Smooth muscle cell (in vitro differentiated cells): ENCODE results near the gene ATG5. TPM values are rescaled to one million over a fixed set of nuclear protein-coding genes. Genes with fewer than 3 reads are reported as not detected.

Experiments used
- DNase-seq: peaks from one replicate; lab custom pipeline; 2025; ENCODE audit not compliant: unreplicated experiment; lab: John Stamatoyannopoulos, UW
- H2AFZ ChIP-seq: fragments of 200-600 bp; sonication (generic); 2 replicates; pipeline ENCODE4 v1.6.0; 2016; ENCODE audit warnings: antibody characterized with exemption, low read depth, mild to moderate bottlenecking
- H3F3A ChIP-seq: fragments of 200-600 bp; sonication (generic); 2 replicates; pipeline ENCODE4 v1.6.0; 2017; ENCODE audit warnings: antibody characterized with exemption, low read depth
- H3K27ac ChIP-seq: fragments of 200-600 bp; sonication (generic); 2 replicates; pipeline ENCODE4 v1.5.1; 2016; ENCODE audit warnings: low read depth, mild to moderate bottlenecking
- H3K27me3 ChIP-seq: fragments of 200-600 bp; sonication (generic); 2 replicates; pipeline ENCODE4 v1.6.1; 2016; ENCODE audit warnings: low read depth, mild to moderate bottlenecking
- H3K36me3 ChIP-seq: fragments of 200-600 bp; sonication (generic); 2 replicates; pipeline ENCODE4 v1.5.1; 2016; ENCODE audit warnings: low read depth
- H3K4me1 ChIP-seq: fragments of 200-600 bp; sonication (generic); 2 replicates; pipeline ENCODE4 v1.5.1; 2016; ENCODE audit warnings: low read depth
- H3K4me2 ChIP-seq: fragments of 200-600 bp; sonication (generic); 2 replicates; pipeline ENCODE4 v1.6.0; 2016; ENCODE audit warnings: mild to moderate bottlenecking
- H3K4me3 ChIP-seq: fragments of 200-600 bp; sonication (generic); 2 replicates; pipeline ENCODE4 v1.5.1; 2016; ENCODE audit warnings: mild to moderate bottlenecking
- H3K79me2 ChIP-seq: fragments of 200-600 bp; sonication (generic); 2 replicates; pipeline ENCODE4 v1.6.0; 2016; ENCODE audit warnings: low read depth, mild to moderate bottlenecking
- H3K9ac ChIP-seq: fragments of 200-600 bp; sonication (generic); 2 replicates; pipeline ENCODE4 v1.6.0; 2016; ENCODE audit warnings: low read depth
- H3K9me3 ChIP-seq: fragments of 200-600 bp; sonication (generic); replicated peaks from 2 replicates; pipeline ENCODE4 v1.5.1; 2016; ENCODE audit warnings: low read depth
- H4K20me1 ChIP-seq: fragments of 200-600 bp; sonication (generic); 2 replicates; pipeline ENCODE4 v1.6.0; 2016; ENCODE audit warnings: low read depth
- WGBS: methylation state at CpG from one replicate; pipeline ENCODE4 v1.1.7; 2016; ENCODE audit warnings: low lambda C conversion rate; 5-methylcytosine and 5-hydroxymethylcytosine counted together
- polyA plus RNA-seq: library from polyadenylated mRNA; unstranded; fragments of >200 nt; fragmentation: Nextera tagmentation; extraction: Ambion mirVana; gene quantifications from 2 replicates; pipeline ENCODE4 v1.2.1, GENCODE V29; 2016
- total RNA-seq: library from RNA; depleted of rRNA; stranded (reverse); fragments of >200 nt; gene quantifications from 2 replicates; pipeline ENCODE4 v1.2.3, GENCODE V29; 2014
- TF ChIP-seq, protein P1 (sequence below): fragments of 200-600 bp; sonication (generic); IDR thresholded peaks from 2 replicates; pipeline ENCODE4 v1.5.1; 2017; ENCODE audit warnings: borderline replicate concordance, mild to moderate bottlenecking, antibody characterized with exemption; ENCODE audit not compliant: insufficient read depth, poor library complexity, severe bottlenecking

Gene ATG5
- total and polyA plus RNA-seq, 2 experiments from 2014 or later, result 33.7 to 34.4 TPM

DNA sequence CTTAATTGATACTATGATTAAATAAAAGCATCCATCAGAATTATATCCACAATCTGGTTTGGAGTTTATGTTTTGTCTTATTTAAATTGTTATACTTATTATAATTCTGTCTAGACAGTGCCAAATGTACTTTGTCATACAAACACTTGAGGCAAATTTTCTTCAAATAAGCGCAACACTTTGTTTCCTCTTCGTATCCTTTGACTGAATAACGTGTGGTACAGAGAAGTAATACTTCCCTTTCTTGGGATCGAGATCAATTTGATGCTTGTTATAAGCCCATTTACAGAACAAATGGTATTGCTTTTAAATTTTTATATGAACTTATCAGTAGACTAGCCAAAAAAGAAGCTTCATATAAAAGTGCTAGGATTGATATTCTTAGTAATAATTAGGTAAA, 111.0 kb downstream of the ATG5 start:
- Histone ChIP-seq H3K4me3 (no peak overlapping the region), H4K20me1 (peaks cover 9% of the 10 kb centered on the region), H3K4me2 (no peak overlapping the region), H3K4me1 (peaks cover 3% of the 10 kb centered on the region), H3F3A (no peaks in the 10 kb centered on the region), H3K27ac (no peak overlapping the region), H3K9ac (no peak overlapping the region), H2AFZ (no peak overlapping the region), H3K36me3 (no peaks in the 10 kb centered on the region), H3K79me2 (peaks cover 14% of the 10 kb centered on the region), H3K9me3 (no peaks in the 10 kb centered on the region), H3K27me3 (no peaks in the 10 kb centered on the region)
- 96% methylated on average over 4 of the region's 4 CpGs for WGBS
- DNase-seq, result no peak
- TF ChIP-seq, protein P1, sequence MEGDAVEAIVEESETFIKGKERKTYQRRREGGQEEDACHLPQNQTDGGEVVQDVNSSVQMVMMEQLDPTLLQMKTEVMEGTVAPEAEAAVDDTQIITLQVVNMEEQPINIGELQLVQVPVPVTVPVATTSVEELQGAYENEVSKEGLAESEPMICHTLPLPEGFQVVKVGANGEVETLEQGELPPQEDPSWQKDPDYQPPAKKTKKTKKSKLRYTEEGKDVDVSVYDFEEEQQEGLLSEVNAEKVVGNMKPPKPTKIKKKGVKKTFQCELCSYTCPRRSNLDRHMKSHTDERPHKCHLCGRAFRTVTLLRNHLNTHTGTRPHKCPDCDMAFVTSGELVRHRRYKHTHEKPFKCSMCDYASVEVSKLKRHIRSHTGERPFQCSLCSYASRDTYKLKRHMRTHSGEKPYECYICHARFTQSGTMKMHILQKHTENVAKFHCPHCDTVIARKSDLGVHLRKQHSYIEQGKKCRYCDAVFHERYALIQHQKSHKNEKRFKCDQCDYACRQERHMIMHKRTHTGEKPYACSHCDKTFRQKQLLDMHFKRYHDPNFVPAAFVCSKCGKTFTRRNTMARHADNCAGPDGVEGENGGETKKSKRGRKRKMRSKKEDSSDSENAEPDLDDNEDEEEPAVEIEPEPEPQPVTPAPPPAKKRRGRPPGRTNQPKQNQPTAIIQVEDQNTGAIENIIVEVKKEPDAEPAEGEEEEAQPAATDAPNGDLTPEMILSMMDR, result no peak

DNA sequence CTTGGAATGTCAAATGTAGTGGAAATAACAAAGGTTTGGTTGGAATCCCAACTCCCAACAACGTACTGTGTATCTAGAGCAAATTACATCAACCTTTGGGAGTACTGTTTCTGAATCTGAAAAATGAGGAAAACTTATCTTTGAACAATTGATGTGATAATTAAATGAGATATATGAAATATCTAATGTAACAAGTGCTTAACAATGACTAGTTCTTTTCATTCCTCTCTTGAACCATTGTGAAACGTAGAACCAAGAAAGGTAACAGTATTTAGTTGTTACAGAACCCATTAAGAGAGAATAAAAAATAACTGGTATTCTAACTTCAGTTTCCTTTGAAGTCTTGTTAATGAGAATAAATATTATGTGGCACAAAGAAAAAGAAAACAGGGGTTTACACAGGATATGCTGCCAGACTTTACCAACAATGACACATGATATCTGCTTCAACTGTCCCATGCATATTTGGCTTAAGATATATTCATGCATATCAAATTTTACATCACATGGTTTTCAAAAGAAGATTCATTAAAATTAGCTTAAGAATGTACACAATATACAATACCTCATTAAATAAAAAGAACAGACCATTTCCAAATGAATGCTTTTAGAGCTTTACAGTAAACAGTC, 111.8 kb downstream of the ATG5 start:
- H3F3A ChIP-seq, result no peaks in the 10 kb centered on the region
- H3K36me3 ChIP-seq, result no peaks in the 10 kb centered on the region
- peaks cover 9% of the 10 kb centered on the region for H4K20me1 ChIP-seq
- WGBS, result 91% methylated on average over 2 of the region's 2 CpGs
- peaks cover 14% of the 10 kb centered on the region for H3K79me2 ChIP-seq
- no peak for DNase-seq
- H3K9me3 ChIP-seq, result no peaks in the 10 kb centered on the region
- no peak overlapping the region for H3K4me3 ChIP-seq
- no peak overlapping the region for H3K4me2 ChIP-seq
- H2AFZ ChIP-seq, result no peak overlapping the region
- TF ChIP-seq, protein P1, result no peak
- H3K27ac ChIP-seq, result no peak overlapping the region
- no peak overlapping the region for H3K9ac ChIP-seq
- no peaks in the 10 kb centered on the region for H3K27me3 ChIP-seq
- H3K4me1 ChIP-seq, result peaks cover 3% of the 10 kb centered on the region

DNA sequence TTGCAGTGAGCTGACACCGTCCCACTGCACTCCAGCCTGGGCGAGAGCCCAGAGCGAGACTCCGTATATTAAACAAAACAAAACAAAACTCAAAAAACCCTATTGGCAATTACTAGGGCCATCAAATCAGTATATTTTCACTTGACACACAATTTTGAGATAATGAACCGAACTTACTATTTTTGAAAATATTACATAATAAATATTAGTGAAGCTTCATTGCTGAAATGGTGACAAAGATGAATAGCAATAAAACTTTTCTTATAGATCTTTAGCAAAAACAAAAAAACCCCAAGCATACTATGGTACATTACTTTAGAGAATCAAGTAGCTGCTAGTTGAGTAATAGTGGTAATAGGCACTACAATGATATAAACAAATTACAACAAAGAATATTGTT, 113.0 kb downstream of the ATG5 start:
- no peak for DNase-seq
- TF ChIP-seq, protein P1, result no peak
- Histone ChIP-seq H3K36me3 (no peaks in the 10 kb centered on the region), H3F3A (no peaks in the 10 kb centered on the region), H3K27me3 (no peaks in the 10 kb centered on the region), H4K20me1 (peaks cover 9% of the 10 kb centered on the region), H3K4me1 (peaks cover 3% of the 10 kb centered on the region), H3K9ac (no peak overlapping the region), H3K9me3 (no peaks in the 10 kb centered on the region), H3K27ac (no peak overlapping the region), H2AFZ (no peak overlapping the region), H3K4me3 (no peak overlapping the region), H3K79me2 (peaks cover 10% of the 10 kb centered on the region), H3K4me2 (no peak overlapping the region)
- 100% methylated on average over 5 of the region's 5 CpGs for WGBS

DNA sequence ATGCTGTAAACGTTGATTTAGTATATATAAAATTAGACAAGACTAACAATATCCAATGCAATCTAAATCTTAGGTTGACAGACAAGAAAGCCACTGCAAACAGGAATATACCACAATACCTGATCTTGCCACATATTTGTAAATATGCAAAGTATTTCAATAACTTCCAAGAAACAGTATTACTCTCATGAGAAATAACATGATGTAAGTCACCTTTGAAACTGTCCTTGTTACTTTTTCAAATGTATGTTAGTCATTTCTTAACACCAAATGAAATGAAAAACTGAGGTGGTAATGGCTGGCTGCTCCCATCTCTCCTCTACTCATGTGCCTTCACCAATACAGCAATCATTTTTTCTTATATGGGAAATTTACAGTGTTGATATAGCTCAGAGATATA, 118.7 kb downstream of the ATG5 start:
- TF ChIP-seq, protein P1, result no peak
- WGBS, result 100% methylated on average over 1 of the region's 1 CpG
- H3K9ac ChIP-seq, result no peak overlapping the region
- no peaks in the 10 kb centered on the region for H4K20me1 ChIP-seq
- H3K27ac ChIP-seq, result no peak overlapping the region
- no peak overlapping the region for H3K4me3 ChIP-seq
- H3F3A ChIP-seq, result no peaks in the 10 kb centered on the region
- peaks cover 6% of the 10 kb centered on the region for H3K79me2 ChIP-seq
- no peak overlapping the region for H3K4me2 ChIP-seq
- H3K27me3 ChIP-seq, result no peaks in the 10 kb centered on the region
- DNase-seq, result no peak
- H2AFZ ChIP-seq, result no peak overlapping the region
- no peaks in the 10 kb centered on the region for H3K36me3 ChIP-seq
- no peaks in the 10 kb centered on the region for H3K9me3 ChIP-seq
- H3K4me1 ChIP-seq, result peaks cover 7% of the 10 kb centered on the region
